ENCODE results near the gene SNCB.

- TF ChIP-seq, protein P1, sequence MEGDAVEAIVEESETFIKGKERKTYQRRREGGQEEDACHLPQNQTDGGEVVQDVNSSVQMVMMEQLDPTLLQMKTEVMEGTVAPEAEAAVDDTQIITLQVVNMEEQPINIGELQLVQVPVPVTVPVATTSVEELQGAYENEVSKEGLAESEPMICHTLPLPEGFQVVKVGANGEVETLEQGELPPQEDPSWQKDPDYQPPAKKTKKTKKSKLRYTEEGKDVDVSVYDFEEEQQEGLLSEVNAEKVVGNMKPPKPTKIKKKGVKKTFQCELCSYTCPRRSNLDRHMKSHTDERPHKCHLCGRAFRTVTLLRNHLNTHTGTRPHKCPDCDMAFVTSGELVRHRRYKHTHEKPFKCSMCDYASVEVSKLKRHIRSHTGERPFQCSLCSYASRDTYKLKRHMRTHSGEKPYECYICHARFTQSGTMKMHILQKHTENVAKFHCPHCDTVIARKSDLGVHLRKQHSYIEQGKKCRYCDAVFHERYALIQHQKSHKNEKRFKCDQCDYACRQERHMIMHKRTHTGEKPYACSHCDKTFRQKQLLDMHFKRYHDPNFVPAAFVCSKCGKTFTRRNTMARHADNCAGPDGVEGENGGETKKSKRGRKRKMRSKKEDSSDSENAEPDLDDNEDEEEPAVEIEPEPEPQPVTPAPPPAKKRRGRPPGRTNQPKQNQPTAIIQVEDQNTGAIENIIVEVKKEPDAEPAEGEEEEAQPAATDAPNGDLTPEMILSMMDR (IDR thresholded peaks at IDR 0.05) = no peak
- TF ChIP-seq POLR2A (IDR thresholded peaks at IDR 0.05) = no peak
These were observed 21.2 kb upstream of the SNCB start for GRCh38 chr5:176651472-176651980.

All from right lobe of liver (tissue), 4 donors.